Activated T-cell treated with anti-CD3 and anti-CD28 coated beads for 24 hours (primary cell): ENCODE data around the gene KCNC3.
"Not testable (repeated sequence)": the region's sequence is repeated elsewhere in the genome, so short reads cannot be mapped to it uniquely, and the experiment has no call there.

Source experiments
- DNase-seq: peaks from one replicate; pipeline ENCODE4 v3.0.0-alpha.2; 2020; ENCODE audit warnings: low read depth

The KCNC3 gene

DNA sequence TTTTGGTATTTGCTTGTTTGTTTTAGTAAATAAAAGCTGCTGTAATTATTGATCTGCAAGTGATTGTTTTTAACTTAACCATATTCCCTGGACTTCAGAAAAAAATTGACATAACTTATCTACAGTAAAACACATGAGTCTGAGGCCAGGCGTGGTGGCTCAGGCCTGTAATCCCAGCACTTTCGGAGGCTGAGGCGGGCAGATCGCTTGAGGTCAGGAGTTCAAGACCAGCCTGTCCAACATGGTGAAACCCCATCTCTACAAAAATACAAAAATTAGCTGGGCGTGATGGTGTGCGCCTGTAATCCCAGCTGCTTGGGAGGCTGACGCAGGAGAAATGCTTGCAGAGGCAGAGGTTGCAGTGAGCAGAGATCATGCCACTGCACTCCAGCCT, 24.3 kb upstream of the KCNC3 start:
- DNase-seq: not testable (repeated sequence)

DNA sequence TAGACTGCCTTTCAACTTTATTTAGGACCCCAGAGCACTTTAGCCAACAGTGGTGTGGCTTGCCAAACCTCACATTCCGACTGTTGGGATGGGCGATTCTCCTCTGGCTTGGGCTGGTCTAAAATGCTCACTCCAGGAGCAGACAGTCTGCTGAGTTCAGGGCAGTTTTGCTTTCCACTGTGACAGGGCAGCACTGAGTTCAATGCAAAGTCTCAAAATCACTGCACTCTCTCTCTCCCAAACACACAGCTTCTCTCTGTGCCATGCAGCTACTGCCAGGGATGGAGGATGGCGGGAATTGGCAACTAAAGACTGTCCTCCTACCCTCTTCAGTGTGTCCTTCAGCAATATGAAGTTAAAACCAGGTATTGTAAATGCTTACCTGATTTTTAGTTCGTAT, 23.1 kb upstream of the KCNC3 start:
- no peak for DNase-seq

DNA sequence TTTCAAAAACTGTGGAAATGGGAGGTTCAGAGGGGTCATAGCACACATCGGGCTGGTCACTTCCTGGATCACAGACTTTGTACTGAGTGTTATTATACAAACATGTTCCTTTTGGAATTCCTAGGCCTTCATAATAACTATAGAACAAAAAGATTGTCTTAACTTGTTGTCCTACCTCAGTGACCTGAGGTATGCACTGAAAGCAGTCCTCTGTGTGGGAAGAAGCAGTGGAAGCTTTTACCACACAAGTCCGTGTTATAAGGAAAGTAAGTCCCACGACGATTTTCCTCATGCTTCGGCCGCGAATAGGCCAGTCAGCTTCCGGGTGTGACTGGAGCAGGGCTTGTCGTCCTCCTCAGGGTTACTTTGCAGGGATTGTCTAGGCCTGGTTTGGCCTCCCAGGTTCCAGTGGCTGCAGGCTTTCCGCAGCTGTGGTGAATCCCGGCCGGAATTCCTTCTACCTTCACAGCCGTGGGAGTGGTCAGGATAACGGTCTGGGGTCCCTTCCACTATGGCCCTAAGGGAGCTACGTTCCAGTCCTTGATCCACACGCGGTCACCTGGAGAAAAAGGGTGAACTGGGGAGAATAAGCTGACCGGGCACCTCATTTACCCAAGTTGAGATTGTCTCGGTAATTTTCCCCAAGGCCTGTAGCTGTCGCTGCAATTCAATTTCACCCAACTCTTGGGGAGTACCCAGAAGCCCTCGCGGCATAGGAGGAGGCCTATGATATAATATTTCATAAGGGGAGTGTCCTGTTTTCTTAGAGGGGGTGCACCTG, 20.3 kb upstream of the KCNC3 start:
- no peak for DNase-seq

DNA sequence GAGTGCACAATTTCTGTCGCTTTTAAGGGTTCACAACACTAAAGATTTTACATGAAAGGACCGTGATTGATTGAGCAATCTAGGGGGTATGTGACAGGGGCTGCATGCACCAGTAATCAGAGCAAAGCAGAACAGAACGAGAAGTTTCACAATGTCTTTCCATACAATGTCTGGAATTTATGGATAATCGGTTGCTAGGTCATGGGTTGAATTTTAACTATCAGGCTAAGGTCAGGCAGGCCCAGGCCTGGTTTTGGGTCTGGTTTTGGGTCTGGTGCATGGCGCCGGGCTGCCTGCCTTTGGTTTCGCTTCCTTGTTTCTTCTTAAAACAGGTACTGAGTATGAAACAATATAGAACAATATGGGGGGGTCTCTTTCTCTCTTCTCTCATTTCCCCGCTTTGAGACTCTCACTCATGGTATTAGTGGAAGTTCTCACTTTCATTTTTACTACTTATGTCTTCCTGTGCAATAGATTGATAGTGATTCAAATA, 18.0 kb upstream of the KCNC3 start:
- not testable (repeated sequence) for DNase-seq

DNA sequence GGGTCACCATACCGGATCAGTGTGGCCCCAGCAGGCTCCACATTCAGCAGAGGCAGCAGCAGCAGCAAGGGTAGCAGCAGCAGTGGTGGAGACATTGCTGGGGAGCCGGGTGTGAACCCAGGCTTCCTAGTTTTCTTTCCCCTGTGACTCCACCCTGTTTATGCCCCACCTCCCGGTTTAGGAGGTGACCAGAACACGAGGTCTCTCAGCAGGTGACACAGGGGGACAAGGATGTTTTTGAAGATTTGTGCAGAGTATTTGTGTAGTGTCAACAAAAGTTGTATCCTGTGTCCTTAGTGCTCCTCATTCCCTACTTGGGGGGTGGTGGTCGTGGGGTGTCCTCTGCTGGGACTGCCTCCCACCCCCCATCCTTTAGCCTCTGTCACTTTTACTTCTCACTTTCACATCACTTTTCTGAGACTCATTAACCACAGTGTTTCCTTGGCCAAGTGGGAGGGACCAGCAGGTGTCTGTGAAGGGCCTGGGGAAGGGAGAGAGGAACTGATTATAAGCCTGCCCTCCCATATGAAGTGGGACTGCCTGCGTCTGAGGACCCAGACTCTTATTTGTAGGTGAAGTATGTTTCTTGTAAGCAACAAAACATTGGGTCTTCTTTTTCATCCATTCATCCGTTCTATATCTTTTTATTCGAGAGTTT, 15.6 kb upstream of the KCNC3 start:
- no peak for DNase-seq

DNA sequence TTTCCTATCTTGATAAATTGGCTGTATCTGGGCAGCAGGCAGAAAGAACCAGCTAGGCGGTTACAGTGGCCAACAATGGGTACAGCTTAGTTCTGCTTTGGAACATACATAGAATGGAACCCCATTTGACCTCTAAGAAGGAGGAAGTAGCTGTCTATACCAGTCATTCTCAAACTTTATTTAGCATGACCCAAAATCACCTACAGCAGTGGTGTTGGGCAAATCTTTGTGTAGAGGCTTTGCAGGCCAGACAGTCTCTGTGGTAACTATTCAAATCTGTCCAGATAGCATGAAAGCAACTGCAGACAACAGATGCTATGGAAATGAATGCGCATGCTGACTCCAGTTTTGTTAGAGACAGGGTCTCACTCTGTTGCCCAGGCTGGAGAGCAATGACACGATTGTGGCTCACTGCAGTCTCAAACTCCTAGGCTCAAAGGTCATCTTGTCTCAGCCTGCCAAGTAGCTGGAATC, 12.0 kb upstream of the KCNC3 start:
- no peak for DNase-seq

DNA sequence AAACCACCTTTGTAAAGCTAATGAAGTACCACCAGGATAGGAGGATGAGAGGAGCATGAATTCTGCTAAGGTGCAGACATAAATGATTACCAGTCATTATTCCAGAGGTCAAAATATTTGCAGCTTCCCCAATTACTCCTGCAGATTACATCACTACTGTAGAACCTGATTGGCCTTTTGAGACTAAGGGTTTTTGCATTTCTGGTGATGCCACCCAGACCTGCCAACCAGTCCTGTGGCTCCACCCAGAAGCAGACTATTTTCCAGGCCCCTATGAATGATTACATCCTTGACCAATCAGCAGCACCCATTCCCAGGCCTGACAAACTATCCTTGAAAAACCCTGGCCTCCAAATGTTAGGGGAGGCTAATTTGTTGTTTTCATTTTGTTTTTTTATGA, 11.2 kb upstream of the KCNC3 start:
- no peak for DNase-seq

DNA sequence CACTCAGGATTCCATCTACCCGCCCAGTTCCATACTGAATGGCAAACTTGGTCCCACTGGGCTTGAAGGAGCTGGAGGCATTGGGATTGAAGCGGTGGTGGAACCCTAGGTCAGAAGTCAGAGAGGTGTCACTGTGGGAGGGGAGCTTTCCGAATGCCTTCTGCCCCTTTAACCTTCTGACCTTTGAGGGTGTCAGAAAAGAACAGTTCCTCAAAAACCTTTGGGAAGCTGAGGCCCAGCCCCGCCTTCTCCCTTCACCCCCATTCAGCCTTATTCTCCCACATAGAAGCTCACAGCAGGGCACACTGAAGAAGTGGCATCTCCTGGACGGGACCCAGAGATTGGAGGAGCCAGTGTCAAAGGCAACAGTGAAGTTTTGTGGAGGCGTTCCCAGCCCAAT, 7.9 kb upstream of the KCNC3 start:
- DNase-seq: not testable (repeated sequence)

DNA sequence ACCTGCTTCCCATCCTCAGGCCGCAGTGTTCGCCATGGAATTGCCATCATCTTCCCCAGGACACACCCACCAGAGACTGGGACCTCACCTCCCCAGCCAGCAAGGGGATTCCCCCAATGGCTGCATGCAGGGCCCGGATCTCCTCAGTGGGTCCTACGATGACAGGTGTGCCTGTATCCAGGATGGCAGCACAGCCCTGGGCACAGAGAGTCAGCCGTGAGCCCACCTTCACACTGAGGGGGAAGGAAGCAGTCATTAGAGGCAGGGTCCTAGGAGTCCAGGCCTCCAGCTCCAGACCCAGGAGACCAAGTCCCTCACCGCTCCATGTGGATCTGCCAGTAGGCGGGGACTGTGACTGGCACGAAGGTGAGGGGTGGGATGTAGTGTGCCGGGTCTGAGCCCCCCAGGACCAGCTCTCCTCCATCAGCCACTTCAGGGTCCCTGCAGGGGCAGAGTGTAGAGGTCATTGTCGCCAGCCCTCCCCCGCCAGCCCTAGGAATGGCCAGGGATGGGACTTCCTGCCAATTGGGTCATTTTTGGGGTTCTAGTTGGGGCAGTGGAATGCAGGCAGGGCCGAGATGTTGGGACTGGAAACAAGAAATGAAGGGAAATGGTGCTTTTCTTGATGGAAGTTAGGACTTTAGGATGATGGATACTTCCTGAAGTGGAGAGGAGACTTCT, 5.7 kb upstream of the KCNC3 start:
- DNase-seq: no peak

DNA sequence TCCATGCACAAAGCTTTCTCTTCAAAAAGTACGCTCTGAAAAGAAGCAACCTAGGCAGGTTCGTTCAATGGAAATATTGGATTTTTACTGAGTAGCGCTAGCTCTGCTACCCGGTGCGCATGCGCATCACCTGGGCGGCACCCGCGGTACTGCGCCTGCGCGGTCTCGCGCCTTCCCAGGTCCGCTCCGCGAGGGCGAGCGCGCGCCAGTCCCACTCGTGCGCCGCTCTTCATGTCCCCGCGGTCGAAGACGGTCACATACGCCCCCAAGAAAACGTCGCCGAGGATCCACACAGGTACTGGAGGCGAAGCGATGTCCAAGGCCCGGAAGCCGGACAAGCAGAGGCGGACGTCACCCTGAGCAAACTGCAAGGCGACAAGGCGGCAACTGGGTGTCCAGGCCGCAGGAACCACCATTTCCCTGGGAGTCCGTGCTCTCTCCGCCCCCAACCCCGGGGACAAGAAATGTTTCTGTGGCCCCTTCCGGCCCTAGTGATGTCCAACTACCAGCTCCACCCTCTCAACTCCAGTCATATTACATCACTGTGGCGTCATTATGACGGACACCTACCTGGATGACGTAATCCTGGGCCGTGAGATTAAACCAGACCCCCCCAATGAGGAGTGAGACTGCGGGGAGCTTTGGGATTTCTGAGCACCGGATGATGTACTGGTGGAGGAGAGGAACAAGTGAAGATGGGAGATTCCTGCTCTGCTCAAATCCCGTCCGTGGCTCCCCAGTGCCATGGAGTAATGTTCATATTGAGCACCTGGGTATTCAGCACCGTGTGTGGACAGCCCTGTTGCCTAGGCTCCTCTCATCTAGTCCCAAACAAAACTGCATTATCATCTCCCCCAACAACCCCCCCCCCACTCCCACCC, 4.8 kb upstream of the KCNC3 start:
- no peak for DNase-seq

DNA sequence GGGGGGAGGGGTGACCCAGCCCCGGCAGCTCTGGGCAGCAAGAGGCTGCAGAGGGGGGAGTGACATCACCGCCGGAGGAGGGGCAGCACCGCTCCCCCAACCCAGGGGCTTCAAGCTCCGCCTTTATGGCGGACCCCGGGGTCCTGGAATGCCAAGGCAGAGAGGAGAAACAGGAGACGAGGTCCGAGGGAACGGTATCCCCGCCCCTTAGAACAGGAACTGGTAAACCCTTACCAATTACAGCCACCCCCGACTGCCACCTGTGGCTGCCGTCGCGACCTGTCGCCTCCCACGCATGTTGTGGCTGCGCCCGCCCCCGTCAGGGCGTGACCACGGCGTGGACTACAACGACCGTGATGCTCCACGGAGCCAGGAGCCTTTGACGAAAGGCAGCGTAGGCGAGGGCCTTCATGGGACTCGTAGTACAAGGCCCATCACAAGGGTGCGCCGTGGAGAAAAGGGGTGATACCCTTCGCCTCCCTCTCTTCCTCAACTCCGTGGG, 4.1 kb upstream of the KCNC3 start:
- DNase-seq: peak; percentile 90

DNA sequence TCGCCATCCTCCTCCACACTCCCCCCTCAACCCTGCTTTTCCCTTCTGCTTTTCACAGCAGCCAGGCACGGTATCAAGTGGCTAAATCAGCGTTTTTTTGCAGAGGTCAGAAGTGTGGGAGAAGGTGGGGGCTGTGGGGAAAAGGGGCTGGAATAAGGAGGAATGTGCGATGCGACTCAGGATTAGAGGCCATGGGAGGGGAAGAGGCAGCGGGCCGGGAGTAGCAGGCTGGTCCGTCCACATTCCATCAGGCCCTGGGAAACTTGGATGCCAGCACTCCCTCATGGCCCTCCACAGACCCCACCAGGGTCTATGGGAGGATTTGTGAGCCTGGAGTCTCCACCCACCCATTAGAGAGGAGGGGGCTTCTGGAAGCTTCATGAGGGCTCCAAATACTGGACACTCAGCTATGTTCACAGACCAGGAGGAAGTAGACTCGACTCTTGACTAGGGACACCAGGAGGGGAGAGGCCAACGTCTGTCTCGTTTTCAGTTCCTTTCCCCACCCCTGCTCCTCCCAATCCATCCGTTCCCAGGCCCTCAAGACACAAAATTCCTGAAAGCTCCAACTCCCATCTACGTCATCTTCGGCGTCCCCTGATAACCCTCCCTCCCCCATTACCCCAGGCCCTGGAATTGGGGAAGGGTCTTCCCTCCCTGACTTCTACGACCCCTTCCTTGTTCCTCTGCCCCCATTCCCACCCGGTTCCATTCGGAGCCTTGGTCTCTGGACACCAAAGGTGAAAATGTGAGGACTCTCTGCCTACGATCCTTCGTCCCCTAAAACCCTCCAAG, 3.3 kb upstream of the KCNC3 start:
- no peak for DNase-seq

DNA sequence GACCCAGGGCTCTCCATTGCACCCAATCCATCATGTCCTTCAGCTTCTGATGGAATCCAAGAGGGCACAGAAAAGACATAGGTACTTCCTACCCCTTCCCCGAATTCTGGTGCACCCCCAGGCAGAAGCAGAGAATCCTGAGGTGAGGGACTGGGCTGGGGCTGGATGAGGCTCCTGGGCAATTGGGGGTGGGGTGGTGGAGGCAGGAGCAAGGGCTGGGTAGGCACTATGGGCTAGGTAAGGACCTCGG, 2.7 kb upstream of the KCNC3 start:
- DNase-seq: no peak

DNA sequence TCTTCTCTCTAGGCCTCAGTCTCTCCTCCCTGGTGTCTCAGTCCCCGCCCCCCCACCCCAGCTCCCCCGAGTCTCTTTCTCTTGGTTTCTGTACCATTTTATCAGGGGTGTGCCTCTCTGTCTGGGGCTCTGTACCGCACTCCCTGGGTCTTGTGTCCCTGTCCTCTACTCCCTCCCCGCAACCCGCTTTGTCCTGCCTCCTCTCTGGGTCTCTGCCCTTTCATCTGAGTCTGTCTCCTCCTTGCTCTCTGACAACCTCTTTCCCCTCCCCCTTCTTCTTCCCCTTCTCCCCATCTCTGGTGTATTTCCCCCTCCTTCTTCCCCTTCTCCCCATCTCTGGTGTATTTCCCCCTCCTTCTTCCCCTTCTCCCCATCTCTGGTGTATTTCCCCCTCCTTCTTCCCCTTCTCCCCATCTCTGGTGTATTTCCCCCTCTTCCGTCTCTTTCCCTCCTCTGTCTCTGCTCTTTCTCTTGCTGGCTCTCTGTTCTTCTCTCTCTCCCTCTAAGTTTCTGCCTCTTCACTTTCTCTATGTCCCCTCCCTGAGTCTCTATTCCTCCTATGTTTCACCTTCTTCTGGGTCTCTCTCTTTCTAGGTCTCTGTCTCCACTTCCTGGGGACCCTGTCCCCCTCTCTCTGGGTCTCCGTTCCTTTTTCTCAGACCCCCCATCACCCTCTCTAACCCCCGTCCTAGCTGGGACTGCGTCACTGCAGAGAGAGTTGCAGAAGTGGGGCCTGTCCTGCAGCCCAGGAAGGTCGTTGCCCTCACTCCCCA, 2.2 kb upstream of the KCNC3 start:
- no peak for DNase-seq

DNA sequence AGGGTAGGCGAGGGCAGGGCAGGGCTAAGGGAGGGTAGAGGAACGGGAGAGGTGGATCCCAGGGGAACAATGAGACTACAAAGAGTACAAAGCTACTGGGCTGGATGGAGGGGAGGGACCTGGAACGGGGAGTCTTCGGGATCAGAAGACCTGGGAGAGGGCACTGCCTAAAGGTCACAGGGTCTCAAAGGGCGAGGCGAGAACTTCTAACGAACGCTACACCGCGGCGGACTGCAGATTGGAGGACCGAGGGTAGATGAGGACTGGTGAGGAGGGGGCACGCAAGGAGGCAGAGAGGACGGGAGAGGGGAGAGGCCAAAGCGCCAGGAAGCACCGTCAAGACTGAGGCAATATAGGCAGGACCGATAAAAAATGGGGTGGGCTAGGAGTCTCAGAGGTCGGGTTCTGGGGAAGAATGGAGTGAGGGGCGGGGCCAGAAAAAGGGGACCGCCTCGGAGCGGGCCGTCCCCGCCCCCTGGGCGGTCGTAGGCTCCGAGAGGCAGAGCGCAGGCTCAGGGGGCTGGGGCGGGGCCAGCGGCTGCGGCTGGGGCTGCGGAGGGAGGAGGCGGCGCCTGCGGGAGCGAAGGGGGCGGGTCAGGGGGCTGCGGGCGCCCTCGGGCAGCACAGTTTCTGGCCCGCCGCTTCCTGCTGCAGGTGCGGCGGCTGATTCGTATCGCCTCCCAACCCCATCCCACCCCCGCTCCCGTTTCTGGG, 1.3 kb upstream of the KCNC3 start:
- peak; percentile 75 for DNase-seq

DNA sequence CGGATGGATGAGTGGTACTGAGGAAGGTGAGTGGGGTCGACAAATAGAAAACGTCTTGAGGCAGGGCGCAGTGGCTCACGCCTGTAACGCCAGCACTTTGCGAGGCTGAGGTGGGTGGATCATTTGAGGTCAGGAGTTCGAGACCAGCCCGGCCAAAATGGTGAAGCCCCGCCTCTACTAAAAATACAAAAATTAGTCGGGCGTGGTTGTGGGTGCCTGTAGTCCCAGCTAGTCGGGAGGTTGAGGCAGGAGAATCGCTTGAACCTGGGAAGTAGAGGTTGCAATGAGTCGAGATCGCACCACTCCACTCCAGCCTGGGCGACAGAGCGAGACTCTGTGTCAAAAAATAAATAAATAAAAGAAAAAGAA, 733 bp upstream of the KCNC3 start:
- DNase-seq: not testable (repeated sequence)

DNA sequence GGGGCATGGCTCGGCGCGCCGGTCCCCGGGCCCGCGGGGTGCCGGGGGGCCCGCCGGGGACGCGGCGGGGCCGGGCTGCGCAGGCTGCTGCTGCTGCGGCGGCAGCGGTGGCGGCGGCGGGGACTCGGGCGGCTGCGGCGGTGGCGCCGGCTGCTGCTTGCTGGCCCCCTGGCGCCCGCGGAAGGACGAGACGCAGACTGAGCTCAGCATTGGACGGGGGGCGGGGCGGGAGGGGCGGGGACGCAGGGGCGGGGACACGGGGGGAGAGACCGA, 368 bp downstream of the KCNC3 start:
- DNase-seq: no peak

DNA sequence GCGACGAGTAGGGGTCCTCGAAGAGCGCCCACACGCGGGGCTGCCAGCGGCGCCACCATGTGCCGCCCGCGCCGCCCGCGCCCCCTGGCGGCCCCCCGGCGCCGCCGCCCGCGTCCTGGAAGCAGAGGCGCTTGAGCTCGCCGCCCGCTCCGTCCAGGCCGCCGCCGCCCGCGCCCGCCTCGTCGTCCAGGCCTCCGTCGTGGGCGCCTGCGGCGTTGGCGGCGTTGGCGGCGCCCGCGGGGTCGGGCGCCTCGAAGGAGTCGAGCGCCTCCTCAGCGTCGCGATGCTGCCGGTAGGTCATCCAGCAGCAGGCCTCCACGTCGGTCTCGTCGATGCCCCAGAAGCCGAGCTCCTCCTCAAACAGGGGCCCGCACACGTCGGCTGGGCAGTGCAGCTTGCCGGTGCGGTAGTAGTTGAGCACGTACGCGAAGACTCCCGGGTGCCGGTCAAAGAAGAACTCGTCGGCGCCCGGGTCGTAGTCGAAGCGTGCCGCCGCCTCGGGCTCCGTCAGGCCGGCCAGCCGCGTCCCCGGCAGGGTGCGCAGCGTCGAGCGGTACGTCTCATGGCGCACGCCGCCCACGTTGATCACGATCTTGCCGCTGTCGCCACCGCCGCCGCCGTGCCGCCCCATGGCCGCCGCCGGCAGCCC, 829 bp downstream of the KCNC3 start:
- no peak for DNase-seq

DNA sequence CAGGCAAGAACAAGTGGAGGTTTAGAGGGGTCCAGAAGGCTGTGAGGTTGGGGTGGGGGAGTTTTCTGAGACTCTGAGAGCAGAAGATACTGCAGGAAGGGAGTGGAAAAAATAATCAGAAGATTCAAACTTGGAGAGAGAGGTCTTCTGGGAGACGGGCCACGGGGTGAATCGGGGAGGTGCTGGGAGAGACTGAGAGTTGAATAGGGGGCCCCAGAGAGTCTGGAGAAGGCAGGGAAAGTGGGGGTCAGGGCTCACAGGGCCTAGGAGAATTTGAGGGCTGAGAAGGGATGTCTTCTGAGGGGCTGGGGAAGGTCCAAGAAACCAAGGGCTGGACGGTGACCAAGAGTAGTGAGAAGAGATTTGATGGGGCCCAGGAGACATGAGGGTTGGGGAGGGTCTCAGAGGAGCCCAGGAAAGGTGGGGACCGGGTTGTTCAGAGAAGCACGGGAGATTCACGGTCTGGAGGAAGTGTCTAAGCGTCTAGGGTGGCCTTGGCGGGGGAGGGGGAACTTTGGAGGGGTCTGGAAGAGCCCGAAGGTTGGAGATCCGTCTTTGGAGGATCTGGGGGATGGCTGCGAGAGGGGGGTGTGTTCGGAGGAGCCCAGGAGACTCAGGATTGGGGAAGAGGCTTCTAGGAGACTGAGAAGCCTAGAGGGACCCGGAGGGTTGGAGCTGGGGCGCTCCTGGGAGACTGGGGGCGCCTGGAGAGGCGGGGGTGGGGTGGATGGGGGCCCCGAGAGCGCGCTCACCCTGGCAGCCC, 1.5 kb downstream of the KCNC3 start:
- DNase-seq: no peak
